ENCODE data around the gene PLEKHG1.

PLEKHG1 gene

DNA sequence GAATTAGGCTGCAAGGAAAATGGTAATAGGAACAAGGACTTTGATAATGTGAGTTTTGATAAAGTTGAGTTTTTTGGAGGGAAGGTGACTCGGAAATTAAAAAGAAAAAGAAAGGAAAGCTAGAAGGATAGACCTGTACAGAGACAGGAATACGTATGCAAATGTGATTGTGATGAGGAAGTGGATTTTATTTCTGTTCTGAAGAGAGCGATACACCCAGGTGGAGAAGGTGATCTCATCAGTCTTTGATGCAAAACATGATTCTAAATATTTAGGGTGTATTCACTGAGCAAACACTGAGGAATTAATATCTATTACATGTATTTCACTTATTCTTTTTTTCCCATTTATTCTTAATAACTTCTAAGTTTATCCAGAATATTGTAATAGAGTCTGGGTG, 9.2 kb upstream of the PLEKHG1 start:
- DNase-seq = no peak

DNA sequence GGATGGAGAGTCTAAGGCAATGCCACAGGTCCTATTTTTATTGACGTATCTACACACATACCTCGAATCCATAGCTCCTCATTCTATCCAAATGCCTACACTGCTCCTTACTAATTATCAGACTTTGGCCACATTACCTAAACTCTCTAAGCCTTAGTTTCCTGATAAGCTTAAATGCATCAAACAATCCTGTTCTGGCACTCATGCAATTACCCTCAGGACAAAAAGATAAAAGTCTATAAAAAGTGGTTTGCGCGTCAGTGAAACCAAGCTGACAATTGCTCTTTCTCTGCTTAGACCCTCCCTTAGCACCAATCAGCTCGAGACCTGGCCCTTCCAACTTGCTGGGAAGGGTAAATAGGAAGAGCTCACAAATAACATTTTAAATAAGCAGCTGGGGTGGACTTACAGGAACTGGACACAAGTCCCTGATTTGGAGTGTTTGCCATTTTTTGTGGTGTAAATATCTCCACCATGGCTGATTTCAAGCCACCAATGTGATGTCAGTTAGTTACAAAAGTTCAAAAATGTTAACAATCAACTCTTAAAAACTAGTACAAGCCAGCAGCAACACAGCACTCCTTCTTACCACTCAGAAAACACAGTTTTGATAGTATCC, 7.2 kb upstream of the PLEKHG1 start:
- no peak for DNase-seq

DNA sequence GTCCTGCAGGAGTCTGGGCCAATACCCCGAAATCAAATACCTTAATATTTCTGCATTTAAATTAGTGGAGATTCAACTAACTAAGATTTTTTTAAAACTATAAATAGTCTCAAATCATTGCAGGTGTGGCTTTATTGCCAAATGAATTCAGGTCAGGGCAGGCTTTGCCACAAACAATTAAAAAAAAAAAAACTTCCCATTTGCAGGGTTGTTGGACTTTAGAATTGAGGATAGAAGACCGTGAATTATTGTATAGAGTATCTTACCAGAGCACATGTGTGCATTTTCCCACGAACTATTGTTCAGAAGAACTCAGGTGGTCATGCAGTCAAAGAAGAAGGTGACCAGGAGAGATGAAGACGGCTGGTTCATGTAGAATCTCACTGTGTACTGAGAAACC, 6.6 kb upstream of the PLEKHG1 start:
- no peak for DNase-seq

- DNase-seq = no peak
These were observed 3.2 kb upstream of the PLEKHG1 start for GRCh38 chr6:150596439-150596838.

- DNase-seq = no peak
These were observed 1.3 kb upstream of the PLEKHG1 start for GRCh38 chr6:150598401-150598800.

GRCh38 chr6:150598858-150599198, 857 bp upstream of the PLEKHG1 start:
- DNase-seq = no peak

DNA sequence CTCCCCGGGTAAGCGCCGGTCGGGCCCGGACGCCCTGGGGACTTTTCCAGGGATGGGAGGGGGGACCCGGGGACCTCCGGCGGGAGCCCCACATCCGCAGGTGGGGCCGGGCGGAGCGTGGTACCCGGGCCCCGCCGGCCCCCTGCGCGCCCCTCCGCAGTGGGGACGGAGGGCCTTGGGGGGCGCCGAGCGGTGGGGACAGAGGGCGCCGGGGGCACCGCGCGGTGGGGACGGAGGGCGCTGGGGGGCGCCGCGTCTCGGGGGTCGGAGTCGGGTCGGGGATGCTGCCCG, 270 bp downstream of the PLEKHG1 start:
- DNase-seq = no peak

- no peak for DNase-seq
These were observed 774 bp downstream of the PLEKHG1 start for GRCh38 chr6:150600301-150601017.

DNA sequence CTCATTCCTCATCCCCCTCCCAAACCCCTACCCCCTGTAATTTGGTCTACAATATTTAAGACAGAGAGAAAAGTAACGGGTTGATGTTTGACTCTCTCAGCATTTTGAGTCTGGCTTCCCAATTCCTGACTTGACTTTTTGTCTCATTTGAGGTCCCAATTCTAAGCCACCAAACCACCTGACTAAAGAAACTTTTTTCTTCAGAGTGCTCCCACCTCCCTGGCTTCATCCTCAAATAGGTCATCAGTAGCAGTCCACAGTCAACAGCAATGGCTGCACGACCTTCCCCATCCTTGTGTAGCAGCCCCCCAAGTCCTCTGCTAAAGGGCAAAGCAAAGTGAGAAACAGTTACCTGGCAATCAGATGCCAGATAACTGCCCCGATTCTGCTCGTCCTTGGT, 1.8 kb downstream of the PLEKHG1 start:
- DNase-seq = no peak

DNA sequence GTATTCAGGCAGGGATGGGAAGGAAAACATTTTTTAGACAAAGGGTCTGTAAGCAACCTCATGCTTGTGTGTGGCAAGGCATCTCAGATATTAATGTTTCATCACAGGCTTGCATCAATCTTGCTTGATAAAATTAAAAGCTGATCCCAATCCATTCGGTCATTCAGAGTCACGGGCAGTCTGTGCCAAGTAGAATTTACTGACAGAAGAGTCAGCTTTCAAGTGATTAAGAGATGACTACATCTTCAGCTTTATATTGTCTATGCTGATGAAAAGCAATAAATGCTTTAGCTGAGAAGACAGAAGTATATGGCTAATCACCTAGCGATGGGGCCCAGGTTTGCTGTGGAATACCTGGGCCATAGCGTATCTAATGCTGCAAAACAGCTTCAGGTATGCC, 3.5 kb downstream of the PLEKHG1 start:
- no peak for DNase-seq

DNA sequence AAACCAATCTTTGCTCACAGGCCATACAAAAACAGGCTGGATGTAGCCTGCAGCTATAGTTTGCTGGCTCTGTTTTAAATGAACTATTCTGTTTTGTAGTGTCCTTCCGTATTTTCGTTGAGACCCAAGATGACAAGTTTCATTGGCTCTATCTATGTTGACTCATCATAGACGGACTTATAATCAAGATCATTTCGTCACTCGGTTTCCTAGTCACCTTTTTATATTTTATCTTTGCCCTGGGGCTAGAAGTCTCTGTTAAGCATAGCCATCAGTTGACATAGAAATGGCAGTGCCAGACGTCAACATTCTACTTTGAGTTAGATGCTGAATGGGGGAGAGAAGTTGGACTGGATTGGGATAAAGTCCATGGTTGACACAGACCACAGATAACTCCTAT, 4.8 kb downstream of the PLEKHG1 start:
- DNase-seq = no peak

DNA sequence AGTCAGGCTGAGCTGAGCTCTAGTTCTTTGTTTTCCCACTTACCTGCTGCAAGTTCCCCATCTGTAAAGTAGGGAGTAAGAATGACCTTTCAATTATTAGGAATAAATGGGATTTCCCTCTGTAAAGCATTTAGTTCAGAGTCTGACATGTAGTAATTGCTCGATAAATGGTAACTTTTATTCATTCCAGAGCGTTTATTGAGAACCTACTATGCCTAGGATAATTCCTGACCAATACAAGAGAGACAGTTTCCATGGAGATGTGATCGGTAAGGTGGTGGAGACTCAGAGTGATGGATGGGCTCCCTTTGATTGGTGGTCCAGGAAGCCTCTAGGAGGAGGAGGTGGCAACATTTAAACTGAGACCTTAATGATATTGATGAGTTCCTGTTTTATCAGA, 5.6 kb downstream of the PLEKHG1 start:
- no peak for DNase-seq

GRCh38 chr6:150606168-150606591, 6.5 kb downstream of the PLEKHG1 start:
- no peak for DNase-seq

- DNase-seq = no peak
These were observed 7.1 kb downstream of the PLEKHG1 start for GRCh38 chr6:150606647-150607328.

- no peak for DNase-seq
These were observed 7.6 kb downstream of the PLEKHG1 start for GRCh38 chr6:150607329-150607650.

- DNase-seq = no peak
These were observed 10.9 kb downstream of the PLEKHG1 start for GRCh38 chr6:150610584-150610983.

- DNase-seq = no peak
These were observed 13.6 kb downstream of the PLEKHG1 start for GRCh38 chr6:150613269-150613668.

GRCh38 chr6:150615967-150616366, 16.3 kb downstream of the PLEKHG1 start:
- DNase-seq = no peak

GRCh38 chr6:150616586-150616985, 16.9 kb downstream of the PLEKHG1 start:
- no peak for DNase-seq

DNA sequence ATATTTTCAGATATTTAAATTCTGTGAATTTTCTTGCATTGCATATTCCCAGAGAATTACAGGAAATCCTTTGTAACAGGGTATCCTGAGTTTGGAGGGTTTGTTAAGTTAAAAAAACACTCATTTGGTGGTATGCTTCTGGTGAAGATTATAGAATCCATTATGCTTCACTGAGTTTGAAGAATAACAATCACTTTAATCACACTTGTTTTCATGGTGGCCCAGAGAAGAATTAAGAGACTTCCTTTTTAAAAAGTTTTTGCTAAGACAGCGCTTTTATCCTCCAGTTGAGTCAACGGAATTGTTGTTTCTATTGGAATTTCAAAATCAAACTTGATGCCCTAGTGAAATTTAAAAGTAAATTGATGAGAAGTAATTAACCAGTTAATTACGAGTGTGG, 17.4 kb downstream of the PLEKHG1 start:
- DNase-seq = no peak

DNA sequence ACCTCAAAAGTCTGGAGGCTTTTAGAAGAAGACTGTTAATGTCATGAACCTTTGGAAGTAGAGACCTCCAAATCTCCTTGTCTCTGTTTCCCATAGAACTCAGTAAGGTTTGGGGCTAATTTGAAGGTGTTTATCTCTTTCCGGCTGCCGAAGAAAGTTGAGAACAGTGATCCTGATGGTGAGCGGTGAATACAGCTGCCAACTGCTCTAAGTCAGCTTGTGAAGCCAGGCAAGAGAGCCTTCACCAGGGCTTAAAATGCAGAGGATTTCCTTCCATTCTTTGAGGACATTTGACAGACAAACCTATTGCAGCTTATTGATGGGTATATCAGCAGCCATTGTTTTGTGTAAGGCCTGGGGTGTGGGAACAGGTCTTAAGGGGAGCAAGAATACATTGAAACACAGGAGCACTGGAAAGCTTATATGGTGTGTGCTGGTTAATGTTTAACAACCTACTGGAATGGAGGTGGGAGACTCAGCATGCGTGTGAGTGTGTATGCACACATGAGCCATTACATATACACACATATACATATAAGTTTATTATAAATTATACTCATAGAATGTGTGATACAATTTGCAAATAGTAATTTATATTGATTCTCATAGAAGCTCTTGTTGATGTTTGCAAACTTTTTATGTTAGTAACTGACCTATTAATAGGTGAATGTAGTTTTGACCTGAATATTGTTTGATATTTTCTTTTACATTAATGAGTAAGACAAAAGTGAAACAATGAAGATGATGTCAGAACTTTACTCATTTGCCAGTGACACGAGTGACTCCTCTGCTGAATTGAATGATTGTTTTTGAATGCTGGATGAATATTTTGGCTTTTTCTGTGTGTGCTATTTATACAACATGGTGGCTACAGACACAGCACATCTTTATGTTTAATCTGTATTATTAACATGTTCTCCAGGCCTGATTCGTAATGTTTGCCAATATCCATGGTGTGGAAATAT, 18.1 kb downstream of the PLEKHG1 start:
- DNase-seq = no peak

DNA sequence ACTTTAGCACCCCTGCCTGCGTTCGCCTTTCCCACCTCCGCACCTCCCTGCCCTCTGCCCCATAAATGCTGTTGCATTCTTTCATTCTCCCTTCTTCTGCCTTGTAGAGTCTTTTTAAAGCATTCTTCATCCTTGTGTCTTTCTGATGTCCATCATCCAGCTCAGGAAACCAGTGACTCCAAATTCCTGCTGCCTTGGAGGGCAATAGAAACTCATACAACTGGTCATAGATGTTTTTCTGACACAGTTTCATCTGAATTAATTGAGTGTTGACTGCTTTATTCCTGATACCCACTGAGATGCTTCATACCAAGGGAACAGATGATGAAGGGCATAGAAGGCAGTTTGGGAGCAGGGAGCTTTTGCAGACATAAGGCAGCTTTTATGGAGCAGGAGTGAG, 19.6 kb downstream of the PLEKHG1 start:
- DNase-seq = no peak

- no peak for DNase-seq
These were observed 20.6 kb downstream of the PLEKHG1 start for GRCh38 chr6:150620244-150620643.

DNA sequence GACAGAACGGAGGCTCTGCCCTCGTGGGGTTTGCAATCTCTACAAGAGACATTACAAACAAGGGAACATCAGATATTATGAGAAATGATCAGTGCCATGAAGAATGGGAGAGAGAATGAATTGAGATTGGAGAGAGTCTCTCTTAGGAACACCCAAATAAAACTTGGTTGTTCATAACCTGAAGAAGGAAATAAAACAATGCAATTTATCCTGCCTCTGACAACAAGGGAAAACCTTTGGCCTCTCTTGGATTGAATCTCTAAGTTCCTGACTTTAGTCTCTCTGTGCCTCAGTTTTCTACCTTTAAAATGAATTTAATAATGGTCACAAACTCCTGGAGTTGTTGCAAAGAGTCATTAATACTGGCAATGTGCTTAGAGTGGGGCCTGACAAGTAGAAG, 21.1 kb downstream of the PLEKHG1 start:
- no peak for DNase-seq
